ENCODE data around the gene SLC27A1. TPM values are rescaled to one million over a fixed set of nuclear protein-coding genes. Genes with fewer than 3 reads are reported as not detected.
A peak's percentile ranks its signal among the peaks of the same experiment; 100 is the strongest.

SLC27A1 gene
- 3.7 and 3.9 TPM in 2 replicates for total RNA-seq (2022)
- percentile 34 among the genes with signal in this experiment for Bru-seq, nascent RNA
- BruChase-seq, experiment 1, labeled RNA remaining after a 2-hour chase = percentile 37 among the genes with signal in this experiment
- percentile 38 among the genes with signal in this experiment for BruChase-seq, experiment 2, labeled RNA remaining after a 6-hour chase
- long read RNA-seq, partial matches to known transcripts = 0 of 3 reads
- long read RNA-seq, other reads (novel, unspliced or antisense) = 1 of 3 reads

GRCh38 chr19:17470068-17470841, at the start of gene SLC27A1:
Gene SLC27A1, plus strand, starts transcription at chr19:17470524. Its CDS starts 17 bp downstream, at chr19:17470541.
- CTCF ChIA-PET = interaction anchor here (1.7 kb wide), 1 partner anchor 136 kb away, joined by 4 read pairs; no protein-coding TSS in a partner anchor
- DNase-seq = peak; percentile 98
- peak within 1 kb of the TSS; percentile 87 for H3K4me3 Mint-ChIP-seq (ENCODE audit: unreplicated experiment)
- H3K27ac Mint-ChIP-seq (ENCODE audit: unreplicated experiment) = peak within 1 kb of the TSS; percentile 74
- H3K9me3 Mint-ChIP-seq (ENCODE audit: unreplicated experiment) = no peaks in the 10 kb centered on the region
- H3K36me3 ChIP-seq (ENCODE audit: control insufficient read depth, insufficient read depth, low read length) = no peaks in the 10 kb centered on the region
- TF ChIP-seq CTCF (IDR thresholded peaks at IDR 0.05; ENCODE audit: insufficient read depth in 1 of 2, low read depth in 1 of 2, low read length in 1 of 2, severe bottlenecking in 1 of 2, unreplicated experiment in 1 of 2) = no peak
- no peaks in the 10 kb centered on the region for H3K9me3 ChIP-seq
- H3K4me3 ChIP-seq (ENCODE audit: low read depth, low read length) = peak within 1 kb of the TSS; percentile 91
- H3K4me1 Mint-ChIP-seq (ENCODE audit: low read depth, unreplicated experiment) = peaks cover 9% of the 10 kb centered on the region
- H3K27me3 Mint-ChIP-seq (ENCODE audit: insufficient read depth, unreplicated experiment) = no peaks in the 10 kb centered on the region
- intact Hi-C loops (cut with micrococcal nuclease; ENCODE audit: unreplicated experiment) = loop anchor here (1.0 kb wide), 1 partner anchor 41 kb away; the partner anchor contains the start of gene PGLS
- peaks cover 4% of the 10 kb centered on the region; the same call in 1 of the 2 replicates for H3K4me1 ChIP-seq
- no TSS peak for BruUV-seq (replicated peaks)
- POLR2A ChIA-PET = no interaction called here
- no peaks in the 10 kb centered on the region; the same call in 1 of the 2 replicates for H3K27me3 ChIP-seq (replicated peaks; ENCODE audit: control insufficient read depth, insufficient read depth, low read length)
- H3K36me3 Mint-ChIP-seq (ENCODE audit: insufficient read depth, unreplicated experiment) = peaks cover 13% of the 10 kb centered on the region

- H3K9me3 ChIP-seq = no peaks in the 10 kb centered on the region
- ChIA-PET POLR2A (no interaction called here), CTCF (interaction anchor here (0.7 kb wide), 1 partner anchor 247 kb away, joined by 3 read pairs; no protein-coding TSS in a partner anchor)
Measured at GRCh38 chr19:17421942-17422341, 48.4 kb upstream of the SLC27A1 start.

More at GRCh38 chr19:17421942-17422341, 48.4 kb upstream of the SLC27A1 start:
- DNase-seq = no peak
- Histone ChIP-seq H3K36me3 (ENCODE audit: control insufficient read depth, insufficient read depth, low read length) (no peaks in the 10 kb centered on the region), H3K4me3 (ENCODE audit: low read depth, low read length) (no peak overlapping the region), H3K27me3 (replicated peaks; ENCODE audit: control insufficient read depth, insufficient read depth, low read length) (no peaks in the 10 kb centered on the region), H3K4me1 (peaks cover 8% of the 10 kb centered on the region; the same call in 1 of the 2 replicates)
- Mint-ChIP-seq H3K27ac (ENCODE audit: unreplicated experiment) (no peak overlapping the region), H3K4me3 (ENCODE audit: unreplicated experiment) (no peak overlapping the region), H3K9me3 (ENCODE audit: unreplicated experiment) (no peaks in the 10 kb centered on the region), H3K27me3 (ENCODE audit: insufficient read depth, unreplicated experiment) (no peaks in the 10 kb centered on the region), H3K36me3 (ENCODE audit: insufficient read depth, unreplicated experiment) (peaks cover 14% of the 10 kb centered on the region), H3K4me1 (ENCODE audit: low read depth, unreplicated experiment) (peaks cover 6% of the 10 kb centered on the region)
- BruUV-seq (replicated peaks) = no TSS peak
- TF ChIP-seq CTCF (IDR thresholded peaks at IDR 0.05; ENCODE audit: insufficient read depth in 1 of 2, low read depth in 1 of 2, low read length in 1 of 2, severe bottlenecking in 1 of 2, unreplicated experiment in 1 of 2) = no peak
- intact Hi-C loops (cut with micrococcal nuclease; ENCODE audit: unreplicated experiment) = no loop called here
